ENCODE measurements around the gene CBX3.
"Not testable (repeated sequence)": the region's sequence is repeated elsewhere in the genome, so short reads cannot be mapped to it uniquely, and the experiment has no call there.

The CBX3 gene

DNA sequence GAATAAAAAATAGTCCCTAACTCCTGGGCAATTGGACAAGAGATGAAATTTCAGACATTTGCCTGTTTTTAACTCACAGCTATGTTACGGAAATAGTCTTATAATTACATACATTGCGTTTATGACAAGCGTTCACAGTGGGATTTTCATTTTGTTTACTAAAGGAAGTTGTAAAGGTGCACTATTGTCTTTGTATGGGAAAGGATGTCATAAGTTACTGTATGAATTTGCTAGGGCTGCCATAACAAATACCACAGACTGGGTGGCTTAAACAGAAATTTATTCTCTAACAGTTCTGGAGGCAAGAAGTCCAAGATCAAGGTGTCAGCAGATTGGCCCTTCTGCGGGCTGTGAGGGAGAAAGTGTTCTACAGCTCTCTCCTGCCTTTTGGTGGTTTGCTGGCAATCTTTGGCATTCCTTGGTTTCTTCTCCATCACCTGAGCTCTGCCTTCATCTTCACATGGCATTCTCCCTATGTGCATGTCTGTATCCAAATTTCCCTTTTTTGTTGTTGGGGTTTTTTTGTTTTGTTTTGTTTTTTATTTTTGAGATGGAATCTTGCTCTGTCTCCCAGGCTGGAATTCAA is 43.9 kb upstream of the CBX3 start:
- TF ChIP-seq POLR2A (IDR thresholded peaks at IDR 0.05; ENCODE audit: low read depth, low read length): no peak
- no peak for TF ChIP-seq TAF1 (IDR thresholded peaks at IDR 0.05; ENCODE audit: low read depth, low read length)
- TF ChIP-seq POU2F2 (IDR thresholded peaks at IDR 0.05; ENCODE audit: low read depth, low read length): no peak
- TF ChIP-seq SPI1 (IDR thresholded peaks at IDR 0.05; ENCODE audit: low read depth, low read length): no peak
- TF ChIP-seq POLR2AphosphoS5 (IDR thresholded peaks at IDR 0.05; ENCODE audit: low read depth, low read length): no peak
- TF ChIP-seq PAX5 (IDR thresholded peaks at IDR 0.05; ENCODE audit: insufficient read depth, low read length, severe bottlenecking): no peak
- DNase-seq (ENCODE audit: insufficient read length, low spot score): no peak
- FAIRE-seq: no peak

DNA sequence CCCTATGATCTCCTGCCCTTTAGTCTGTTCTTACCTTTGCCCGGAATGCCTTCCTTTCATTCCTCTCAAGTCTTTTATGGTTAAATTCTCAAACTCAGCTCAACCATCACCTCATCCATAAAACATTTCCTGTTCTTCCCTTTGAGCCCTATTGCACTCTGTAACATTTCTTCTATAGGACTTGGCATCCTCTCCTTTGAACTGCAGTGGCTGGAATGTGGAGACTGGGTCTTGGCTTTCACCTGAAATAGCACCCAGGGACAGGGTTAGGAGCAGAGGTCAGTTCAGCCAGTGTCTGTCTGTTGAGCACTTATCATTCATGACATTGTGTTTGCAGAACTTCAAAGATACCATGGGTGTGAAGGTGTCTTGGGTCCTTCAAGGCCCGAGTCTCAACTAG is 42.3 kb upstream of the CBX3 start:
- TF ChIP-seq SPI1 (IDR thresholded peaks at IDR 0.05; ENCODE audit: low read depth, low read length) (no peak), POU2F2 (IDR thresholded peaks at IDR 0.05; ENCODE audit: low read depth, low read length) (no peak), POLR2AphosphoS5 (IDR thresholded peaks at IDR 0.05; ENCODE audit: low read depth, low read length) (no peak), POLR2A (IDR thresholded peaks at IDR 0.05; ENCODE audit: low read depth, low read length) (no peak), PAX5 (IDR thresholded peaks at IDR 0.05; ENCODE audit: insufficient read depth, low read length, severe bottlenecking) (no peak), TAF1 (IDR thresholded peaks at IDR 0.05; ENCODE audit: low read depth, low read length) (no peak)
- no peak for DNase-seq (ENCODE audit: insufficient read length, low spot score)
- no peak for FAIRE-seq

DNA sequence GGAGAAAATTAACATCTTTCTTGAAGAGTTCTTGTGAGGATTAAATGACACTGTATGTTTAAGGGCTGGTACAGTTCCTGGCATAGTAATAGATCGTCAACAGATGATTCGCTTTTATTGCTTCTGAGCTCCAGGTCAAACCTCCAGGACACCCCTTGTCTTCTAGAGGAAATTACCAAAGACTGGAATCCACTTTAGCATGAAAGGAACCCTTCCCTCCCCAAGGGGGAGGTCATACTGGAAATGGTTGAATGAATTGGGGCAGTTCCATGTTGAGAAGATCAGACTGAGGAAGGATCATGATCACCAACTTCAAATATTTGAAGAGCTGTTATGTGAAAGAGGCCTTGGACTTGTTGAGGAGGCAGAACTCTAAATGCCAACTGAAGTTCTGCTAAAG is 40.6 kb upstream of the CBX3 start:
- no peak for TF ChIP-seq SPI1 (IDR thresholded peaks at IDR 0.05; ENCODE audit: low read depth, low read length)
- no peak for TF ChIP-seq POLR2A (IDR thresholded peaks at IDR 0.05; ENCODE audit: low read depth, low read length)
- TF ChIP-seq POLR2AphosphoS5 (IDR thresholded peaks at IDR 0.05; ENCODE audit: low read depth, low read length): no peak
- no peak for TF ChIP-seq POU2F2 (IDR thresholded peaks at IDR 0.05; ENCODE audit: low read depth, low read length)
- TF ChIP-seq PAX5 (IDR thresholded peaks at IDR 0.05; ENCODE audit: insufficient read depth, low read length, severe bottlenecking): no peak
- TF ChIP-seq TAF1 (IDR thresholded peaks at IDR 0.05; ENCODE audit: low read depth, low read length): no peak
- DNase-seq (ENCODE audit: insufficient read length, low spot score) (no peak), FAIRE-seq (no peak)

DNA sequence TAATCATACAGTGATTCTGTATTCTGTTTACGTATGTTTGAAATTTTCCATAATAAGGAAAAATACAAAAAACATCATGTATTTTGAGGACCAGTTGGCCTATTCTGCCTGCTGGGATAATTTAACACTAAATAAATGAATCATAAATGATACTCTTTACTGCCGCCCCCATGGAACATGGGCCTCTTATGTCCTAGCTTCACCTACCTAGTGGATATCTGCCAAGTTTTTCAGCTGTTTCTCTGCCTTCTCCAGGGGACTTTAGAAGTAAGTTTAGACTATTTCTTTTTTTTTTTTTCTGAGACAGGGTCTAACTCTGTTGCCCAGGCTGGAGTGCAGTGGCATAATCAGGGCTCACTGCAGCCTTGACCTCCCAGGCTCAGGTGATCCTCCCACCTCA is 39.1 kb upstream of the CBX3 start:
- DNase-seq (ENCODE audit: insufficient read length, low spot score): no peak
- TF ChIP-seq PAX5 (IDR thresholded peaks at IDR 0.05; ENCODE audit: insufficient read depth, low read length, severe bottlenecking) (no peak), POU2F2 (IDR thresholded peaks at IDR 0.05; ENCODE audit: low read depth, low read length) (no peak), SPI1 (IDR thresholded peaks at IDR 0.05; ENCODE audit: low read depth, low read length) (no peak), POLR2AphosphoS5 (IDR thresholded peaks at IDR 0.05; ENCODE audit: low read depth, low read length) (no peak)
- FAIRE-seq: no peak

DNA sequence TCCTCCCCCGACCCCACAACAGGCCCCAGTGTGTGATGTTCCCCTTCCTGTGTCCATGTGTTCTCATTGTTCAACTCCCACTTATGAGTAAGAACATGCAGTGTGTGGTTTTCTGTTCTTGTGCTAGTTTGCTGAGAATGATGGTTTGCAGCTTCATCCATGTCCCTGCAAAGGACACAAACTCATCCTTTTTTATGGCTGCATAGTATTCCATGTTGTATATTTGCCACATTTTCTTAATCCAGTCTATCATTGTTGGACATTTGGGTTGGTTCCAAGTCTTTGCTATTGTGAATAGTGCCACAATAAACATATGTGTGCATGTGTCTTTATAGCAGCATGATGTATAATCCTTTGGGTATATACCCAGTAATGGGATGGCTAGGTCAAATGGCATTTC is 37.7 kb upstream of the CBX3 start:
- not testable (repeated sequence) for FAIRE-seq; DNase-seq (ENCODE audit: insufficient read length, low spot score)

DNA sequence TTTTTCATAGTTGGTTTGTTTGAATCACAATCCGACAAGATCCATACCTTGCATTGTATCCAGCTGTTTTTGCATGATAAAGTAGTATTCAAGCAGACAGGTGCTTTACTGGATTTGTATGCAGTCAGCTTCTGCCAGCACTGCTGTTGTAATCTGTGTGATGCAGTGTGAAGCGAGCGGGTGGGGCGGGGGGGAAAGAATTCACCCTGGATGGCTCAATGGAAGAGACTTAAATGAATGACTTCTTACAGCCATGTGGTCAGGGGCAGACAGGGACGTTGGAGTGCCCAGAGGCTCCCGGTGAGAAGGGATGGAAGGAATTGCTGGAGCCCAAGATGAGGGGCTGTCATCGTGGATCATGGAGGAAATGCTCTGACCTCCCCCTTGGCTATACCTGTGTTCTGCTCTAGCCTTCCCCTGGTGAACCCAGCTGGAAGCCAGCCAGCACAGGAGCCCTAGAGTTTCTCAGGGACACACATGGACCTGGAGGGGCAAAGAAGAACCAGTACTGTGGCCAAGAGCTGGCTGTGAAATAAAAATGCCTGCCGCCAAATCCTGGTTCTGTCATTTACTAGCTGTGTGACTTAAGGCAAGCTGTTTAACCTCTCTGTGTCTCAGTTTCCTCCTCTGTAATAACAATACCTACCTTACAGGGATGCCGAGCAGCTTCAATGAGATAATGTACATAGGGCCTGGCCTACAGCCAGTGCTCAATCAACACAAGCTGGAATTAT is 35.4 kb upstream of the CBX3 start:
- DNase-seq (ENCODE audit: insufficient read length, low spot score) (no peak), FAIRE-seq (no peak)
- no peak for TF ChIP-seq PAX5 (IDR thresholded peaks at IDR 0.05; ENCODE audit: insufficient read depth, low read length, severe bottlenecking)
- no peak for TF ChIP-seq POU2F2 (IDR thresholded peaks at IDR 0.05; ENCODE audit: low read depth, low read length)
- no peak for TF ChIP-seq TAF1 (IDR thresholded peaks at IDR 0.05; ENCODE audit: low read depth, low read length)
- no peak for TF ChIP-seq POLR2A (IDR thresholded peaks at IDR 0.05; ENCODE audit: low read depth, low read length)
- no peak for TF ChIP-seq SPI1 (IDR thresholded peaks at IDR 0.05; ENCODE audit: low read depth, low read length)
- TF ChIP-seq POLR2AphosphoS5 (IDR thresholded peaks at IDR 0.05; ENCODE audit: low read depth, low read length): no peak

DNA sequence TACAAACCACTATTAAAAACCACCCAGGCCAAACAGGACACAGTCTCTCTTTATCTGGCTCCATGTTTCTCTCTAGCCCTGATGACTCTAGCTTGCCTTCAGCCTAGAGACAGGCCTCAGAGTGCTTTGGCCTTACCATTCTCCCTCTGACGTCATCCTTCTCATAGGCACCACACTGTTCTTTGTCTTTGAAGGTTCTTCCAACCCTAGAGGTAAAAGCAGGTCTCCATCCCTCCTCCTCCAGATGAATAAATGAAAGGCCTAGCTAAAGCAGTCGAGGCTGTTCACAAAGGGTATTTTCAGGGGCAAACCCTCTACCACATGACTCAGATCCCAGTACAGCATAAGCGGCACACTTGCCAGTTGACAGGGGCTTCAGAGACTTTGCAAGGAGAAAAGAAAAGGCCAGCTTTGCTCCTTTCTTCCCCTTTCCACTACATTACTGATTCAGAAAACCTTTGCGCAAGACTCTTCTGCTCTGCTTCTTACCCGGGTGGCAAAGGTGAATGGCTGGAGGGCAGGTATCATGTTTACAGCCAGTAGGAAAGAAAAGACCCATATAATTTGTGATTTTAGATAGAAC is 34.8 kb upstream of the CBX3 start:
- DNase-seq (ENCODE audit: insufficient read length, low spot score): no peak
- FAIRE-seq: peak; percentile 26
- TF ChIP-seq TAF1 (IDR thresholded peaks at IDR 0.05; ENCODE audit: low read depth, low read length) (peak; percentile 29; the same call in 1 of the 2 replicates), POU2F2 (IDR thresholded peaks at IDR 0.05; ENCODE audit: low read depth, low read length) (no peak)

DNA sequence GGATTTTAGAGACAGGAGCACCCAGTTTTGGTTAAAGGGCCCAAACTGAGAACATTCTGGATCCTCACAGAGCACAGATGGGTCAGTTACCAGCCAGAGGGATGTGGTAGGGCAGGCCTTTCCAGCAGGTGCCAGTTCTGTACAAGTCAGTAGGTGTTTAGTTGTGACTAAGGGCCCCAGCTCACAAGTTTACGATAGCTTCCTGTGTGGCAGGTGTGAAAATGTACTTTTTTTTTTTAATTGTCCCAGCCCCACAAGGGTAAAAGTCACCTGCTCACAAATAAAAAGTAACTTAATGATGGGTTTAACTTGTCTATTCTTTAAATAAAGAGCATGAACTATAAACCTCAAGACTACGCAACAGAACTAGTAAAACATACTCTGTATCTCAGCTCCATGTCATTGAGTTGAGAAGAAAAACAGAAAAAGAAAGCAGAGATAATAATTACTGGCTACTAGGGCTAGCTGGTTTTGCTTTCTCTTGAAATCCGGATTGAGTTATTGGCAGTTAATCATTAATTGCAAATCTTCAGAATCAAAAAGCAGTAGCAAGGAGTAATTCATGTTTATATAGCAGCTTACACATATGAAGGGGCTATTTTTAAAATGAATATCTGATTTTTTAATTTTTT is 34.1 kb upstream of the CBX3 start:
- TF ChIP-seq POU2F2 (IDR thresholded peaks at IDR 0.05; ENCODE audit: low read depth, low read length) (no peak), POLR2AphosphoS5 (IDR thresholded peaks at IDR 0.05; ENCODE audit: low read depth, low read length) (no peak), POLR2A (IDR thresholded peaks at IDR 0.05; ENCODE audit: low read depth, low read length) (no peak), TAF1 (IDR thresholded peaks at IDR 0.05; ENCODE audit: low read depth, low read length) (no peak), SPI1 (IDR thresholded peaks at IDR 0.05; ENCODE audit: low read depth, low read length) (no peak), PAX5 (IDR thresholded peaks at IDR 0.05; ENCODE audit: insufficient read depth, low read length, severe bottlenecking) (no peak)
- FAIRE-seq: no peak
- no peak for DNase-seq (ENCODE audit: insufficient read length, low spot score)

DNA sequence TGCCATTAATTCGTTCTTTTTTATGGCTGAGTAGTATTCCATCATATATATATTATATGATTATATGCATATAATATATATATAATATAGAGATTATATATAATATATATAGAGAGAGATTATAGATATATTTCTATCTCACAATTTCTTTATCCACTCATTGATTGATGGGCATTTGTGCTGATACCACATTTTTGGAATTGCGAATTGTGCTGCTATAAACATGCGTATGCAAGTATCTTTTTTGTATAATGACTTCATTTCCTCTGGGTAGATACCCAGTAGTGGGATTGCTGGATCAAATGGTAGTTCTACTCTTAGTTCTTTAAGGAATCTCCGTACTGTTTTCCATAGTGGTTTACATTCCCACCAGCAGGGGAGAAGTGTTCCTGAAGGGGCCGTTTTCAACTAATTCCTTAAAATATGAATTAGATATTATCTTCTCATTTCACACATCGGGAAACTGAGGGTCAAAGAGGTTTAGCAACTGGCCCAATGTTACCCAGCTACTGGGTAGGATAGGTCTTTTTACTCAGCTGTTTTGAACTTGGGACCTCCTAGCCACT is 33.0 kb upstream of the CBX3 start:
- FAIRE-seq (no peak), DNase-seq (ENCODE audit: insufficient read length, low spot score) (no peak)
- TF ChIP-seq POLR2AphosphoS5 (IDR thresholded peaks at IDR 0.05; ENCODE audit: low read depth, low read length): no peak
- TF ChIP-seq TAF1 (IDR thresholded peaks at IDR 0.05; ENCODE audit: low read depth, low read length): no peak
- no peak for TF ChIP-seq SPI1 (IDR thresholded peaks at IDR 0.05; ENCODE audit: low read depth, low read length)
- no peak for TF ChIP-seq POLR2A (IDR thresholded peaks at IDR 0.05; ENCODE audit: low read depth, low read length)
- no peak for TF ChIP-seq POU2F2 (IDR thresholded peaks at IDR 0.05; ENCODE audit: low read depth, low read length)
- TF ChIP-seq PAX5 (IDR thresholded peaks at IDR 0.05; ENCODE audit: insufficient read depth, low read length, severe bottlenecking): no peak
